HG03520 (cell line): ENCODE results near the gene PLEKHA3.
"Not testable (repeated sequence)": the region's sequence is repeated elsewhere in the genome, so short reads cannot be mapped to it uniquely, and the experiment has no call there.

Source experiments
- ATAC-seq: cut with Tn5 transposase; IDR thresholded peaks from one replicate; pipeline ENCODE4 v1.9.1; 2021; ENCODE audit warnings: mild to moderate bottlenecking, moderate library complexity; ENCODE audit not compliant: unreplicated experiment

Gene PLEKHA3

GRCh38 chr2:178480227-178481181 lies at the start of gene PLEKHA3:
Gene PLEKHA3, plus strand, starts transcription at chr2:178480457. Its CDS starts 413 bp downstream, at chr2:178480870.
- peak; percentile 47 for ATAC-seq

DNA sequence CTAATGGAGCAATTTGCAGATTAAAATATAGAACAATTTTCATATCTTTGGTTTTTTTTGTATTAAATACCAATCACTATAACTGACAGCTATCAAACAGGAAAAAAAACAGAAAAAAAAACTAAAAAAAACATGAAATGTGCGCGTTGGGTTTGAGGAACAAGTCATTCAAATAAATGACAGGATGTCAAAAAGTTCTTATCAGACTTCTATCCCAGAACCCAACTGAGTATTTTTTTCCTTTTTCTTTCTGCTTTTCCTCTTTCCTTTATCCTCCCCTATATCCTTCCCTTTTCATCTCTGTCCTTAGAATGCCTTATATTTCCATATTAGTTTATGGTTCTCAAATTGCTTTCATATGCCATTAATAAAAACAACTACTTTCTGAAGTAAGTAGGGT lies 43.6 kb upstream of the PLEKHA3 start:
- ATAC-seq = no peak

DNA sequence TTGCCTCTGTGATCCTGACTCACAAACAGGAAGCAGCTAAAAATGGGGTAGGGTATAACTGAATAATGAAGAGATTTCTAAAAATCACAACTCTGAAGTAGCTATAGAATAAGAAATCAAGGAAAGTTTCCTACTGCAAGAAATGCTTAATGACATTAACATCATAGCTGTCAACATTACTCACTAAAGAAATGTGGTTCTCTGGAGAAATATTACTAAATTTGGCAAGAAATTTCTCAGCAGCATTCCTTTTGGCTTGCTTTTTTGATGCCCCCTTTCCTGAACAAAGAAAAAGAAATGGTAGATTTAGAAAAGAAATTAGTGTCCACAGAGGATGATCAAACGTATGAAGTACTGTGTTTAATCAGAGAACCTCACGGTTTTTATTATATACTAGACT lies 38.8 kb upstream of the PLEKHA3 start:
- ATAC-seq = no peak

DNA sequence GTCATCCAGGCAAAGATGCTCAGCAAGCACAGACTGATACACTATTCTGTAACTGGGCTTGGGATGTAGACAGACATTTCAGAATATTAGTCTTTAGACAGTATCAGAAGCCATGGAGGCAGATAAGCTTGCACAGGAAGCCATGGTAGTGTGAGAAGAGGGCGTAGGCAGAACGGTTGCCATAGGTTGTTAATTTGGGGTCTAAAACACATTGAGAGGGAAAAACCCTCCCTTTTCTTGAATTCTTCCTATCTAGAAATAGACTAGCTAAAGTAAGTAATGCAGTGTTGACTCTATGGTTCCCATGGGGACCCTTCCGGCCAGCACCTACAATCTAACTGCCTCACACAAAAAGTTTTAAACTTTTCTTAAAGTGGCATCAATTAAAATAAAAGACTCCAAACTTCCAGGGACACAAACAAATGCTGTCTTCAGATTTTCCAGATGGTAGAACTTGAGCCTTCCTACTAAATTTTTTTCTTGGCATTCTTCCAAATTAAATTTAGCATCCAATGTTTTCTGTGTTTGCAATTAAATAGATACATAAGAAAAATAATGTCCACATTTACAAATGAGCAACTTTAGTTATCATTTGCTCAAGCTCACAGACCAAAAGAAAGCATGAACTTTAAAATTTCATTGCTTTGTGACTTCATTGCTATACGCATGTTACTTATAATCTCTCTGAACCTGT lies 31.1 kb upstream of the PLEKHA3 start:
- no peak for ATAC-seq

- ATAC-seq = peak; percentile 4
Measured at GRCh38 chr2:178449700-178450523, 30.3 kb upstream of the PLEKHA3 start.

DNA sequence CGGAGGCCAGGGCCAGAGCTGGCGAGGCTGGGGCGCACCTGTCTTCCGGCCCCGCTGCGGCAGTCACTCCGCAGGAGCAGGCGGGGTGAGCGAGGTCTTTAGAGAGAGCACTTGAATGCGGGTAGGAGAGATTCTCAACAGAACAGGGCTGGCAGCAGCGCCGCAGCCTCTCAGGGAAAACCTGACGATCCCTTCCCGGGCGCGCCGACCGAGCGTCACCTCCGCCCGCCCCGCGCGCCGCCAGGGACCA lies 29.8 kb upstream of the PLEKHA3 start:
- peak; percentile 52 for ATAC-seq

DNA sequence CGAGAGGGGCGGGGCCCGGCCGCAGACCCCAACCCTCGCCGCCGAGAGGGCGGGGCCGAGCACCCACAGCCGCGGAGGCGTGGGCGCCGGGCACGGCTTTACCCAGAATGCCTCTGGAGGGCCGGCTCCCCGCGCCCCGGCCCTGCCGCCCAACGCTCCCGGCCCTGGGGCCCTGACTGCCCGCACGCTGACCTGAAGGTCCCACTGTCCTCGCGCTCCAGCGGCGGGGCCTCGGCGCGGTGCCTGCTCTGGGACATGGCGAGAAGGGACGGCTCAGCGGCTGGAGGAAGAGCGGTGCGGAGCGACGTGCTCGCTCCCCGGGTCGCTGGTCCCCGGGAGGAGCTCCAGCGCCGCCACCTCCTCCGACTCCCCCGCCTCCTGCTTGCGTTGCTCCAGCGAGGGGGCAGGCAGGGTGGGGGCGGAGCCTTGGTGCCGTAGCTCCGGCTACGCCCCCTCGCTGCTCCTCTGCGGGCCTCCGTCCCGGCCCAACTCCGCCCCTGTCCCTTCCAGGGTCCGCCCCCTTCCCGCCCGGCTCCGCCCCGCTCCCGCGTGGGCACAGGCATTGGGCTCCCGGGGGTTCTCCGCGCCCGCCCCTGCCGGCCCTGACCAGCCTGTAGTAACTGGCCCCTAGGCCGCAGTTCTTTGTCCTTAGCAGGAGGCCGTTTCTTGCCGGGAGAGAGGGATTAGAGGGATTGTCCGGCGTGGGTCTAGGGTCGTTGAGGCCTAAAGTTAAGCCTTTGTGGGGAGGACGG lies 29.3 kb upstream of the PLEKHA3 start, which contains the start of the genes PJVK and PRKRA:
TSS of gene PJVK (plus strand) at position 605 of the 752 bp plus-strand sequence. CDS start 2,032 bp downstream, outside the sequence.
TSS of gene PRKRA (minus strand) at position 402 of the 752 bp plus-strand sequence. CDS start at position 257, 145 bp downstream.
- peak; percentile 79 for ATAC-seq

DNA sequence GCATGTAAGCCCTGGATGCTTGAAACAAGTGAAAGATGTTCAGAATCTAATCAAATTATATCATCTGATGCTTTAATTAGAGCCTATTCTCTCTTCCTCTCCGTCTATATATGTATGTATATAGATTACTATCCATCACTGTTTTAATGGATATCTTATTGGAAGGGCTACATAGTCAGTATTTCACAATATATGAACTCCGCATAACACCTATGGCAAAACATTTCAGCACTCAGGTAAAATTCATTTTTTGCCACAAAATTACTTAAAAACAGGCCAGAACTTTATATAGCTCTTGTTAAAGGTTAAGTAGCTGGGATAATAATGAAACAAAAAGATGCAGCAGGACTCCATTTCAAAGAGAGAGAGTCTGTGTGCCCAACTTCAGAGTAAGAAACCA lies 27.9 kb upstream of the PLEKHA3 start:
- ATAC-seq = no peak

GRCh38 chr2:178452870-178453269 lies 27.4 kb upstream of the PLEKHA3 start:
- ATAC-seq = no peak

GRCh38 chr2:178455947-178456346 lies 24.3 kb upstream of the PLEKHA3 start:
- ATAC-seq = no peak

DNA sequence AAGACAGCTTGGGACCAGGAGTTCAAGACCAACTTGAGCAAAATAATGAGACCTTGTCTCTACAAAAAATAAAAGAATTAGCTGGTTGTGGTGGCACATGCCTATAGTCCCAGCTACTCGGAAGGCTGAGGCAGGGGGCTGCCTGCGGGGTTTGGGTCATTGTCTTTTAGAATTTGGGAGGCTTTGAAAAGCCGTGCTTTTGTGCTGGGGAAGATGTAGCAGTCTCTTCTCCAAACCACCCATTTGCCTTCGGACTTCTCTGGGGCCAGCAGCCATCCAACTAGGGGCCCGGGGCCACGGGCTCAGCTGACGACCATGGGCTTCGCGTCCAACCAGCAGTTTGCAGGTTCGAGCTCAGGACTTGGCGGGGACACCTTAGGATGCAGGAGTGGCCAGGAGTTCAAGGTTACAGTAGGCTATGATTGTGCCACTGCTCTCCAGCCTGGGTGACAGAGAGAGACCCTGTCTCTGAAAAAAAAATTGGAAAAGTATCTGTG lies 22.8 kb upstream of the PLEKHA3 start:
- ATAC-seq = no peak

- ATAC-seq = no peak
Measured at GRCh38 chr2:178469219-178469849, 10.9 kb upstream of the PLEKHA3 start.

GRCh38 chr2:178471313-178471712 lies 8.9 kb upstream of the PLEKHA3 start:
- ATAC-seq = not testable (repeated sequence)

DNA sequence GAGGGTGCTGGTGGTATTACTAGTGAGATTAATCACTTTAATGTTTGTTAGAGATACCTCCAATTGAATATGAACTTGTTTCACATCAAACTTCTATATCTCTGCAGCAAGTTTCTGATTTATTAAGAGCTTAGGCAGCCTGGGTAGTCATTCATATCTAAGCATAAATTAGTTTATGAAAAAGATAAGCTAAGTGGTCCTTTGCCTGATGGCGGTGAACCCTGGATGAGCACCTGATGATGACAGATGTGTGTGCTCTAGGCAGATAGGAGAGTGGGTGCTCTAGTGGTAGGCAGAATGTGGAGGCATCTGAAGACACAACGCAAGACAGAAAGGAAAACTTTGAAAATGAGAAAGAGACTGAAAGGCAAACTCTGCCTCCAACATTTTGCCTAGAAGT lies 6.9 kb upstream of the PLEKHA3 start:
- ATAC-seq = no peak

- no peak for ATAC-seq
Measured at GRCh38 chr2:178473931-178474330, 6.3 kb upstream of the PLEKHA3 start.

DNA sequence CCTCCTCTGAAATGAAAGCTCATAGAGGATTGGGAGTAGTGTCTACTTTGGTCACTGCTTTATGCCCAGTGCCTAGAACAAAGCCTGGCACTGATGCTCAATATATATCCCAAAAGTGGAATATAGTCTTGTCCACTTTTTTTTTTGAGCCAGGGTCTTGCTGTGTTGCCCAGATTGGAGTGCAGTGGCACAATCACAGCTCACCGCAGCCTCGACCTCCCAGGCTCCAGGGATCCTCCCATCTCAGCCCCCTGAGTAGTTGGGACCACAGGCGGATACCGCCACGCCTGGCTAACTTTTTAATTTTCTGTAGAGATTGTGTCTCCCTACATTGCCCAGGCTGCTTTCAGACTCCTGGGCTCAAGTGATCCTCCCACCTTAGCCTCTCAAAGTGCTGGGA lies 5.7 kb upstream of the PLEKHA3 start:
- no peak for ATAC-seq

- ATAC-seq = no peak
Measured at GRCh38 chr2:178476477-178476876, 3.8 kb upstream of the PLEKHA3 start.

DNA sequence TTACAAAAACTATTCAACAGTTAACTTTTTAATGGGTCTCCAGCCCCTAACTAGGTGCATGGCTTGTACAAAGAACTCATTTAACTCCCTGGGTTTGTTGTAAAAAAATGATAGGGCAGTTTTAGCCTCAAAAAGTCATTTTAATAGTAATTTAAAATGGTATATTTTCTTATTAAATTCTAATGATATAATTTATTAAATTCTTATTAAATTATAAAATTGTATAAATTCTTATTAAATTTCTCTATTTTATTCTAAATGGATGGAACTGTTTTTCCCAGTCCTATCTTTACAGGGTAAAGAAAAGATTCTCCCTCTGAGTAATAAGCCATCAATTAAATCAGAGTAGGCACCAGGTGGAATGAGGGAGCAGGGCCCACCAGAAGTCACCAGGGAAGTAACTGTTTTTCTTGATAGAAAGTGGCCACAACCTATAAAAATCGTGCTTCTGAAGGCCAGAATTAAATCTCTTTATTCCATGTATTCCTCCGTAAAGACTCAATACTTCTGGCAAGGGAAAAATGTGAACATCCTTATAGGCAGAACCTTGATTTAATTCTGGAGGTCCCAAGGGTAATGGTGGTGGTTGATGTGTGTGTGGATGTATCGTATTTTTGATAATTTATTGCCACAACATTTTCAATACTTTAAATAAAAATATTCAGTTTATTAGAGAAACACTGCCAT lies 2.7 kb upstream of the PLEKHA3 start:
- ATAC-seq = no peak

DNA sequence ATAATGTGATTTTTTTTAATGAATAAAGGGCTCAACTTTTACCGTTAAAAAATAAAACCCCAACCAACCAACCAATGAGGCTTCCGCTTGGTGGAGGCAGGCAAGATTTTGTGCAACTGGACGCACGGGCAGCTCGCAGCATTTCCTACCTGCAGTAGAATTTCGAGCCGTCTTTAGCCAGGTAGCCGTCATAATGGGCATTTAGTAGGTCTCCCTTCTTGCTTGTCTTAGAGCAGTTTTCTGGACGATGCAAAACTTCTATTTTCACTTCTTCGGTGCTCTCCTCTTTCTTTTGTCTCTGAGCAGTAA lies 2.2 kb upstream of the PLEKHA3 start:
- ATAC-seq = peak; percentile 0
